Body of pancreas (tissue), 4 donors: Measurements from ENCODE around the gene SSH2. TPM values are rescaled to one million over a fixed set of nuclear protein-coding genes. Genes with fewer than 3 reads are reported as not detected.
"Not testable (repeated sequence)": the region's sequence is repeated elsewhere in the genome, so short reads cannot be mapped to it uniquely, and the experiment has no call there.

ENCODE experiments used
- ATAC-seq: fragments of 150-250 bp; one replicate; pipeline ENCODE4 v1.9.1; 2016
- DNase-seq, 4 donors: peaks; one replicate each; pipeline ENCODE4 v3.0.0-alpha.2; 2019
- H3K27ac ChIP-seq, 4 donors: fragments of 200-600 bp; sonication (generic); 1 replicate in 3 of 4; 2 replicates in 1 of 4; pipeline versions ENCODE4 v1.5.1 to v1.6.1; 2016 to 2019; ENCODE audit warnings: mild to moderate bottlenecking in 1 of 4, mixed read lengths in 1 of 4, moderate library complexity in 1 of 4
- H3K27me3 ChIP-seq, 2 donors: fragments of 200-600 bp; sonication (generic); one replicate each; pipeline ENCODE4 v1.6.0; 2016; ENCODE audit warnings: mild to moderate bottlenecking in 1 of 2
- H3K36me3 ChIP-seq, 2 donors: fragments of 200-600 bp; sonication (generic); replicated peaks in 1 of 2; 2 replicates each; pipeline ENCODE4 v1.5.1; 2016; ENCODE audit warnings: low read depth in 2 of 2; ENCODE audit not compliant: insufficient read depth in 1 of 2
- H3K4me1 ChIP-seq: fragments of 200-600 bp; sonication (generic); one replicate; pipeline ENCODE4 v1.6.0; 2016
- H3K4me3 ChIP-seq, 2 donors: fragments of 200-600 bp; sonication (generic); 1 replicate in 1 of 2; 2 replicates in 1 of 2; pipeline ENCODE4 v1.5.1; 2016 to 2019
- H3K9me3 ChIP-seq, 3 donors: fragments of 200-600 bp; sonication (generic); 1 replicate in 2 of 3; 2 replicates in 1 of 3; pipeline ENCODE4 v1.5.1; 2016
- POLR2A ChIP-seq, 3 donors: fragments of 450-650 bp; IDR thresholded peaks; one replicate each; pipeline ENCODE4 v1.6.1; 2016; ENCODE audit warnings: antibody characterized with exemption in 3 of 3, mild to moderate bottlenecking in 2 of 3
- WGBS, 2 donors: methylation state at CpG; one replicate each; pipeline ENCODE4 v1.1.5; 2017; 5-methylcytosine and 5-hydroxymethylcytosine counted together
- intact Hi-C: fragments of 100-400 bp; cut with DNase I; formaldehyde crosslinking; loops from one replicate; pipeline ENCODE4 v1.15.1; 2023
- total RNA-seq, 2 donors: library from RNA; depleted of rRNA; stranded (reverse); fragments of >200 nt; gene quantifications; one replicate each; pipeline ENCODE4 v1.1.0, GENCODE V29; 2016
- TF ChIP-seq, protein P1 (sequence below), 7 experiments: fragments of 450-650 bp in 4 of 7; fragments of 200-600 bp in 3 of 7; sonication (generic) in 3 of 7; IDR thresholded peaks; one replicate each; pipeline ENCODE4 v1.5.1; 2016 to 2019; ENCODE audit warnings: antibody characterized with exemption in 7 of 7

SSH2 gene
- total RNA-seq, 2 donors from 2014 or later = 8.2 to 8.6 TPM

GRCh38 chr17:29652976-29653375 is 277.1 kb downstream of the SSH2 start:
- H3K27me3 ChIP-seq = no peaks in the 10 kb centered on the region
- H3K36me3 ChIP-seq = no peaks in the 10 kb centered on the region
- ATAC-seq (no peak), DNase-seq (no peak)
- TF ChIP-seq POLR2A (IDR thresholded peaks at IDR 0.05) = no peak
- TF ChIP-seq, protein P1, sequence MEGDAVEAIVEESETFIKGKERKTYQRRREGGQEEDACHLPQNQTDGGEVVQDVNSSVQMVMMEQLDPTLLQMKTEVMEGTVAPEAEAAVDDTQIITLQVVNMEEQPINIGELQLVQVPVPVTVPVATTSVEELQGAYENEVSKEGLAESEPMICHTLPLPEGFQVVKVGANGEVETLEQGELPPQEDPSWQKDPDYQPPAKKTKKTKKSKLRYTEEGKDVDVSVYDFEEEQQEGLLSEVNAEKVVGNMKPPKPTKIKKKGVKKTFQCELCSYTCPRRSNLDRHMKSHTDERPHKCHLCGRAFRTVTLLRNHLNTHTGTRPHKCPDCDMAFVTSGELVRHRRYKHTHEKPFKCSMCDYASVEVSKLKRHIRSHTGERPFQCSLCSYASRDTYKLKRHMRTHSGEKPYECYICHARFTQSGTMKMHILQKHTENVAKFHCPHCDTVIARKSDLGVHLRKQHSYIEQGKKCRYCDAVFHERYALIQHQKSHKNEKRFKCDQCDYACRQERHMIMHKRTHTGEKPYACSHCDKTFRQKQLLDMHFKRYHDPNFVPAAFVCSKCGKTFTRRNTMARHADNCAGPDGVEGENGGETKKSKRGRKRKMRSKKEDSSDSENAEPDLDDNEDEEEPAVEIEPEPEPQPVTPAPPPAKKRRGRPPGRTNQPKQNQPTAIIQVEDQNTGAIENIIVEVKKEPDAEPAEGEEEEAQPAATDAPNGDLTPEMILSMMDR (IDR thresholded peaks at IDR 0.05) = no peak
- H3K9me3 ChIP-seq = no peaks in the 10 kb centered on the region
- intact Hi-C loops = no loop called here
- no peaks in the 10 kb centered on the region for H3K4me1 ChIP-seq
- H3K4me3 ChIP-seq = no peak overlapping the region
- no peak overlapping the region for H3K27ac ChIP-seq

DNA sequence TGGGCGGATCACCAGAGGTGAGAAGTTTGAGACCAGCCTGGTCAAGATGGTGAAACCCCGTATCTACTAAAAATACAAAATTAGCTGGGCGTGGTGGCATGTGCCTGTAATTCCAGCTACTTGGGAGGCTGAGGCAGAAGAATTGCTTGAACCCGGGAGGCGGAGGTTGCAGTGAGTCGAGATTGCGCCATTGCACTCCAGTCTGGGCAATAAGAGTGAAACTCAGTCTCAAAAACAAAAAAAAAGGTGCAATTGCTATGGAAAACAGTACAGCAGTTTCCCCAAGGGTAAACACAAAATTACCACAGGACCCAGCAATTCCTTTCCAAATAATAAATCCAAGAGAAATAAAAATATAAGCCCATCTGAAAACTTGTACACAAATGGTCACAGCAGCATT is 278.1 kb downstream of the SSH2 start:
- 92 to 95% methylated on average over 6 to 7 of the region's 7 CpGs for WGBS, 2 donors
- H3K9me3 ChIP-seq, DNase-seq, intact Hi-C loops, H3K27me3 ChIP-seq, H3K27ac ChIP-seq, H3K4me1 ChIP-seq, ATAC-seq, H3K4me3 ChIP-seq, H3K36me3 ChIP-seq: not testable (repeated sequence)

DNA sequence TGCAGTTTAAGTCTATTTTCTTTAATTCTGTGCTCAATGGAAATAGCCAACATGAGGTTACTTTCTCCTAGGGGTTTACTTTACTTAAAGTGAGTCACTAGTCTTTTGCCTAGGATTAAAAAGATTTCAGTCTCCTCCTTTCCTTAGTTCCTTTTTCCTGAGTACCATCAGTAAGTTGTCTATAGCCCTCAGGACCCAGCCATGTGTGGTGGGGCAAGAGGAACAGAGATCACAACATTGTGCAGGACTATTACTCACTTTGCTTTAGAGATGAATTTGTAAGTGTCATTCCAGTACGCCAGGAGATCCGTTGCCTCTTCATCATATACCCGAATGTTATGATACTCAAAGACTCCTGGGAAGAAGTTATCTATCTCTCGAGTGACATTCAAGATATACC is 279.6 kb downstream of the SSH2 start:
- H3K27ac ChIP-seq = no peak overlapping the region
- intact Hi-C loops = no loop called here
- TF ChIP-seq, protein P1 (IDR thresholded peaks at IDR 0.05) = no peak
- no peak for TF ChIP-seq POLR2A (IDR thresholded peaks at IDR 0.05)
- H3K4me1 ChIP-seq = no peaks in the 10 kb centered on the region
- 85 to 88% methylated on average over 4 of the region's 4 CpGs for WGBS, 2 donors
- DNase-seq = no peak
- H3K4me3 ChIP-seq = no peak overlapping the region
- no peaks in the 10 kb centered on the region for H3K9me3 ChIP-seq
- no peak for ATAC-seq
- H3K36me3 ChIP-seq = peaks cover 0 to 2% of the 10 kb centered on the region in 2 donors
- no peaks in the 10 kb centered on the region for H3K27me3 ChIP-seq

DNA sequence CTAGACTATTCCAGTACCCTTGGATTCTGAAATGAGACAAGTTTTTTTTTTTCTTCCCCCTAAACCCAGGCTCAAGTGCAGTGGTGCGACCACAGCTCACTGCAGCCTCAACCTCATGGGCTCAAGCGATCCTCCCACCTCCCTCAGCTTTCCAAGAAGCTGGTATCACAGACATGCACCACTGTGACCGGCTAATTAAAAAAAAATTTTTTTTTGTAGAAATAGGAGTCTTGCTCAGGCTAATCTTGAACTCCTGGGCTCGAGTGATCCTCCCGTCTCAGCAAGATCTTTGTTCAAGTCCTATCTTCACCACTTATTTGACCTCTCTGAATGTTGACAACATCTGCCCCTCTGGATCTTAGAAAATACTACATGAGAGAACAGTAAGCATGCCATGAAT is 280.7 kb downstream of the SSH2 start:
- ATAC-seq (no peak), DNase-seq (no peak)
- no peaks in the 10 kb centered on the region for H3K4me1 ChIP-seq
- no peak overlapping the region for H3K27ac ChIP-seq
- TF ChIP-seq POLR2A (IDR thresholded peaks at IDR 0.05) = no peak
- TF ChIP-seq, protein P1 (IDR thresholded peaks at IDR 0.05) = no peak
- H3K9me3 ChIP-seq = no peaks in the 10 kb centered on the region
- H3K4me3 ChIP-seq = no peak overlapping the region
- 86 to 97% methylated on average over 5 of the region's 5 CpGs for WGBS, 2 donors
- H3K27me3 ChIP-seq = no peaks in the 10 kb centered on the region
- H3K36me3 ChIP-seq = peaks cover 0 to 2% of the 10 kb centered on the region in 2 donors
- intact Hi-C loops = no loop called here

DNA sequence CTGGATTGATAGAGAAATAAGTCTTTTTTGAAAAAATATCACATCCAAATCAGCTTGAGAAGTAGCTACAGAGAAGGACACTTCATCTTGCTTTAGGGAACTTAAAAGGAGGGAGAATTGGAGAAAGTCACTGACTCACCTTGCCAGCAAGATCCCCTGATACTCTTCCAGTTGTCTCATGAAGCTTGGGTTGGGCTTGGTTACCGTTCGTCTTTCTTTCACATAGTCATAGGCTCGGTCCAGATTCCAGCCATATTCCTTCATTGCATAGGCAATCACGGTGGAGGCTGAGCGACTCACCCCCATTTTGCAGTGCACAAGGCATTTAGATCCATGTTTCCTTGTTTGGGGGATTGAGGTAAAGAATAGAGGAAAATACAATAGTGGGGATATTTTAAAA is 282.0 kb downstream of the SSH2 start:
- WGBS, 2 donors = 93 to 99% methylated on average over 5 of the region's 5 CpGs

More for the DNA sequence above, 282.0 kb downstream of the SSH2 start:
- Histone ChIP-seq H3K4me3 (no peak overlapping the region), H3K36me3 (peaks cover 0 to 2% of the 10 kb centered on the region in 2 donors), H3K27me3 (no peaks in the 10 kb centered on the region), H3K4me1 (no peaks in the 10 kb centered on the region), H3K9me3 (no peaks in the 10 kb centered on the region), H3K27ac (no peak overlapping the region)
- intact Hi-C loops = no loop called here
- ATAC-seq (no peak), DNase-seq (no peak)
- TF ChIP-seq POLR2A (IDR thresholded peaks at IDR 0.05) = no peak
- TF ChIP-seq, protein P1 (IDR thresholded peaks at IDR 0.05) = no peak
